ENCODE data around the gene SLC15A3.

The SLC15A3 gene

DNA sequence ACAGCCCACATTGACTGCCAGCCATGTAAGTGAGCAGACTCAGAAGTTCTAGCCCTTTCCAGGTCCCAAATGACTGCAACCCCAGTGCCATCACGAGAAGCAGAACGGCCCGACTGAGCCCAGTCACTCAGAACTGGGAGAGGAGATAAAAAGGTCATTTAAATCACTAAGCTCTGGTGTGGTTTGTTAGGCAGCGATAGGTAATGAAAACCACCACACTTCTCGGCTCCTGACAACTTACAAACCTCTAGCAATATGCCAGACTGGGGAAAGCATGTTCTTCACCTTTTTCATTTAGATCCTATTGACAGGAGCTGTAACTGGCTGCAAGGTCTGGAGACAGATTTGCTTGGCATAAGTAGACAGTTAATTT is 6.7 kb downstream of the SLC15A3 start:
- DNase-seq (ENCODE audit: low spot score): no peak

DNA sequence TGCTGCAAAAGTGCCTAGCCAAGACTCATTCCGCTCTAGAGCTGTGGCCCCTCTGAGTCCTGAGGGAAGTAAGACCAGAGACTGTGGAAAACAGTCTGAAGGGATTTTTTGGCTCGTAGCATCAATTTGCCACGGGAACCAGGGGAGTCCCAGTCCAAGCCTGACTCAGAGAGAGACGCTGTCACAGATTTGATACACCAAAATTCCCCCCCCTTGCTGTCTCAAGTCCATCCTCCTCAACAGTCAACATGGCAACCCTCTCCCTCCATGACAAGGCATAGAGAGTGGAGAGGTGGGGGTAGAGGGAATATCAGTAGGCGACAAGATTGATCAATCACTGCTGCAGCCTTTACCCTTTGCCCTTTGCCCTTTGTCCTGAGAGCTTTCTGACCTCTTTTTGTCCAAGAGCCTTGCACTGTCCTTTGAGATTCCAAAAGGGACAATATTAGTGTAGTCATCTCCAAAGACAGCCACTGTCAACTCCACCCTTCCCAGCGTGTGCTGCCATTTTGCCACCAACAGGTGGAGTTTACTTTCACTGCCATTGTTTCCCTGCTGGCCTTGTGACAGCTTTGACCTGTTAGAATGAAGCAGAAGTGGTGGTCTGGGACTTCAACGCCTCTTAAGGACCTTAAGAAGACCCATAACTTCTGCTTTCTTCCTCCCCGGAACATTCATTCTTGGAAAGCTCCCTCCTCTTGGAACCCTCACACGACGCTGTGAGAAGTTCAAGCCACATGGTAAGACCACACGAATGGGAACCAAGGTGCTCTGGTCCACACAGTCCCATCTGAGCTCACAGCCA is 7.3 kb downstream of the SLC15A3 start:
- no peak for DNase-seq (ENCODE audit: low spot score)

DNA sequence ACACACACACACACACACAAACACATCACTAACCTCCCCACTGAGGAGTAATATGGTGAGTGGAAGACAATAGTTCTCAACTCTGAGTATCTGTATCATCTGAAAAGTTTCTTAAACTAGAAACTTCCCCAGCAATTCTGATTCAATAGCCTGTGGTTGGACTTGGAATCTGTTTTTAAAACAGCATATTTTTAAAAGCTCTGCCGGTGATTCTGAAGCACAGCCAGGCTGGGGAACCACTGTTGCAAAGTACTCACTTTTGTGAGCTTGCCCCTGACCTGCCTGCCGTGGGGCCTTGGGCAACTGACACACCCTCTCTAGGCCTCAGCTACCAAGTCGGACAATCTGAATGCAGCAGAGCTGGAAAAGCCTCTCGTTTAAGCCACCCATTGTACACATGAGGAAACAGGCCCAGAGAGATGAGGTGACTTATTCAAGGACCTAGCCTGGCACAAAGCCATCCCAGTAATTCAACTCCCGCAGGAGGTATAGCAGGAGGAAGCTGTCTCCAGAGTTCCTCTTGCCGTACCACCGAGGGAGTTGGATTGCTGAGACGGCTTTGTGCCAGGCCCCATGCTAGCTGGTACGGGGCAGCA is 8.9 kb downstream of the SLC15A3 start:
- no peak for DNase-seq (ENCODE audit: low spot score)

DNA sequence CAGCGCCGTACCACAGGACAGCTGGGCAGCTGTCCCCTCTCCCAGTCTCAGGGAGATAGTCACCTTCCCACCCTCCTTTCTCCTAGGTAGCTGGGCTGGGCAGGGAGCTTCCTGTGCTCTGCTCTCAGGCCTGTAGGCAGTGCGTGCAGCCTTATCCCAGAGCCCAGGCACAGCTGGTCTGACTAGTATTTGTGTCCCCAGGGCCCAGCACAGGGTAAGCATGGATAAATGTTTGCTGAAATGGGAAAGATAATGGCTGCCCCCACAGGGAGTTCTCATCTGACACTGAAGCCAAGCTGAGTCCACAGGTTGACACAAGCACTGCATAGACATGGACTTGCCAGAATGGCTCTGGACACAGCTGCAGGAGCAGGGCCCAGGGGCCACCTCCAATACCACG is 9.8 kb downstream of the SLC15A3 start:
- no peak for DNase-seq (ENCODE audit: low spot score)

DNA sequence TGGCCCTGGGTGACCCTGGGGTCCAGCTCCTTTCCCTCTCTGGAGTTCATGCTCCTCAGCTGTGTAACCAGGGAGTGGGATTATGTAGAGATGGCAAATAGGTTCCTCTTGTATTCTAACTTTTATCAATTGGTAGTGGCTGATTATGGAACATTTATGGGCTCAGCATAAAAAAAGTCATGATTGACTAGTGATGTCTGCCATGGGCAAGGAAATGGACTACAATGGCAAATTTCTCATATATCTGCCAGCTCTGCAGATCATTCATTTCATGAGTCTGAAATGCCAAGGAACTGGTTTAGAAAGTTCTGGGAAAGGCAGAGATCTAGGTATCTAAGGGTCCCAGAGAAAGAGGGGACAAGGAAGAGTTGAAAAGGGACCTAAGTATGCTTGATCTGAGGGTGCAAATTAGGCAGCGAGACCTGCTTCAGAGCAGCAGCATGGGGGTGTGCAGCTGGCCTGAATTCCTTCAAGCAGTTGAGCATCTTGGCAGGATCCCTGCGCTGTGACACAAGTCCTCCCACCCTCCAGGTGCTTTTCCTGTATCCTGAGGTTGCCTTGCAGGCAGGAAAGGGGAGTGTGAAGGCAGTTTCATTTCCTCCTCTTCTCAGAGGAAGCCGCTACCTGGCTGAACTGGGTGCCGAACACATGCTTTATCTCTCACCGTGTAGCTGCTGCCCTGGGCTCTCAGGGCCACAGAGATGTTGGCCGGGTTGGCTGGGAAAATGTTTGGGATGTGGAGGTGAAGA is 10.4 kb downstream of the SLC15A3 start:
- DNase-seq (ENCODE audit: low spot score): no peak

DNA sequence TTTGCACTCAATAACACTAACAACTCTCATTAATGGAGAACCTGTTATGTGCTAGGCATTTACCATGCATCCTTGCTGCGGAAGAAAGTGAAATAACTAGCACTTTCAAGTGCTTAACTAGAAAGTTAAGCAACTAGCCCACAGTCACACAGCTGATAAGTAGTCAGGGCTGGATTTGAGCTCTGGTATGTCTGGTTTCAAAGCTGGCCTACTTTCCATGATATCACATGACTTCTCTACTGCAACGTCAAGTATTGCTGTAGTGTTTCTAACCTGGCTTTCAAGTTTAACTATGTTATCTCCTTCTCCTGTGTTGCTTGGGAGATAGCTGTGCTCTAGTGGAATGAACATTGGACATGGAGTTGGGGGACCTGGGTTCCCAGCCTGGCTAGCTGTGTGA is 12.1 kb downstream of the SLC15A3 start:
- no peak for DNase-seq (ENCODE audit: low spot score)

DNA sequence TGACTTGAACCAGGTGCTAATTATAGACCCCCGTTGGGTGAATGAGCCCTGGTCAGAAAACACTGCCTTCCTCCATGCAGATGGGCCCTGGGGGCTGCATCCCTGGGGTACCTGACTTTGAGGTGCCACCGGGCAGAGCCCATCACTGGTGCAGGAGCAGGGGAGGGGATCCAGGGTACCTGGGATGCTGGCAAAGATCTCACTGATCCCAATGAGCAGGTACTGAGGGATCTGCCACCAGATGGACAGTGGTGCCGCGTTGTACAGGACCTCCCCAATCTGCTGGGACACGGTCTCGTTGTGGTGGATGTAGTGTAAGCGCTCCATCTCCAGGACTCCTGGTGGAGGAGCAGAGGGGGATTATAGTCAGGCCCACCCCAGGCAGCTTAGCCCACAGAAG is 12.7 kb downstream of the SLC15A3 start:
- DNase-seq (ENCODE audit: low spot score): no peak

DNA sequence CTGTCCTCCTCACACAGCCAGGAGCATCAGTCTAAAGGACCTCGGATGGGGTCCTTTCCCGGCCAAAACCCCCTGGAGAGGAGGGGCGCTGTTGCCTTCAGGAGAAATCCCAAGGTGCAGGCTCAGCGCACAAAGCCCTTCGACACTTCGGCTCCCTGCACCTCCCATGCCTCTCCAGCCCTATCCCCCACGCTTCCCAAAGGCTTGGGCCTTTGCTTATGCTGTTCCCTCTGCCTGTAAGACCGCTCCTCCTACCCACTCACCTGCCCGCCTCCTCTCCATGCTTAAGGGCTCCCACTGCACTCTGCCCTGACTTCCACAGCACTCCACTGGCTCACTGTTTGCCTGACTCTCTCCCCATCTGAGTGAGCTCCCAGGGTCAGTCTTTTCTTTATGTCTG is 13.5 kb downstream of the SLC15A3 start:
- no peak for DNase-seq (ENCODE audit: low spot score)

DNA sequence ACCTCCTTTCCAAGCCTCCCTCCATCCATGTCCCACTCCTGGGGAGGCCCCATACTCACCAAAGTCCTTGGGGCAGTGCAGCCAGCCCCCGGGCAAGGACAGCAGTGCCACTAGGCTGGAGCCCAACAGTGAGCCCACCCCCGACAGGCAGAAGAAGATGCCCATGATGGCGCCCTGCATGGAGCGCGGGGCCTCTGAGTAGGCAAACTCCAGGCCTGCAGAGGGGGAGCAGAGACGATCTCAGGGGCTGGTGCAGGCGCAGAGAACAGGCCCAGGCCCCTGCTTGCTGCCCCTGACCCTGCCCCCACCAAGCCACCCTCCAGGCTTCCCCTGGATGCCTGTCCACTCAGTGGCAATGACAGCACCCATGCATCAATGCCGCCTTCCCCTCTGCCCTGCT is 14.2 kb downstream of the SLC15A3 start:
- no peak for DNase-seq (ENCODE audit: low spot score)

DNA sequence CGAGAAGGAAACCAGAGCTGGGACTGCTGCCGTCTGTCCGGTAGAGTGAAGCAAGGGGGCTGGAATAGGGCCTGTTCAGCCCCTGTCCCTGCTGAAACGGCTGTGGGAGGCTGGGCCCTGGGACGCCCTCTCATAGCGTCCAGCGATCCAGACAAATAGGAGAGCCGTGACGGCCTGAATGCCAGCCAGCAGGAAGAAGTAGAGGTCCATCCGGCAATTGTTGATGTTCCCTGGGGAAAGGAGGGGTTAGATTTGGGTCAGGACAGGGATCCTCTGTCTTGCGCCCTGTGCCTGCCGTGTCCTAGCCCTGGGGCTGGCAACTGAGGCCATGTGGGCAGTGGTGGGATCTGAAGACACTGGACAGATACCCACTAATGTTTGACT is 14.8 kb downstream of the SLC15A3 start:
- DNase-seq (ENCODE audit: low spot score): peak; percentile 56

DNA sequence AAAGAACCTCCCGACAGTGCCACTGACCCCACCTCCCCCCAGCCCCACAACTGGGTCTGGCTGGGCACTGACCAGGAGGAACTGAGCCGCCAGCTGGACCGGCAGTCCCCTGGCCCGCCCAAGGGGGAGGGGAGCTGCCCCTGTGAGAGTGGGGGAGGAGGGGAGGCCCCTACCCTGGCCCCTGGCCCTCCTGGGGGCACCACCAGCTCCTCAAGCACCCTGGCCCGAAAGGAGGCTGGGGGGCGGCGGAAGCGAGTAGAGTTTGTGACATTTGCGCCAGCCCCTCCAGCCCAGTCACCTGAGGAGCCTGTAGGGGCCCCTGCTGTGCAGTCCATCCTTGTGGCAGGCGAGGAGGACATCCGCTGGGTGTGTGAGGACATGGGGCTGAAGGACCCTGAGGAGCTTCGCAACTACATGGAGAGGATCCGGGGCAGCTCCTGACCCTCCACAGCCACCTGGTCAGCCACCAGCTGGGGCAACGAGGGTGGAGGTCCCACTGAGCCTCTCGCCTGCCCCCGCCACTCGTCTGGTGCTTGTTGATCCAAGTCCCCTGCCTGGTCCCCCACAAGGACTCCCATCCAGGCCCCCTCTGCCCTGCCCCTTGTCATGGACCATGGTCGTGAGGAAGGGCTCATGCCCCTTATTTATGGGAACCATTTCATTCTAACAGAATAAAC is 15.4 kb downstream of the SLC15A3 start:
- no peak for DNase-seq (ENCODE audit: low spot score)

DNA sequence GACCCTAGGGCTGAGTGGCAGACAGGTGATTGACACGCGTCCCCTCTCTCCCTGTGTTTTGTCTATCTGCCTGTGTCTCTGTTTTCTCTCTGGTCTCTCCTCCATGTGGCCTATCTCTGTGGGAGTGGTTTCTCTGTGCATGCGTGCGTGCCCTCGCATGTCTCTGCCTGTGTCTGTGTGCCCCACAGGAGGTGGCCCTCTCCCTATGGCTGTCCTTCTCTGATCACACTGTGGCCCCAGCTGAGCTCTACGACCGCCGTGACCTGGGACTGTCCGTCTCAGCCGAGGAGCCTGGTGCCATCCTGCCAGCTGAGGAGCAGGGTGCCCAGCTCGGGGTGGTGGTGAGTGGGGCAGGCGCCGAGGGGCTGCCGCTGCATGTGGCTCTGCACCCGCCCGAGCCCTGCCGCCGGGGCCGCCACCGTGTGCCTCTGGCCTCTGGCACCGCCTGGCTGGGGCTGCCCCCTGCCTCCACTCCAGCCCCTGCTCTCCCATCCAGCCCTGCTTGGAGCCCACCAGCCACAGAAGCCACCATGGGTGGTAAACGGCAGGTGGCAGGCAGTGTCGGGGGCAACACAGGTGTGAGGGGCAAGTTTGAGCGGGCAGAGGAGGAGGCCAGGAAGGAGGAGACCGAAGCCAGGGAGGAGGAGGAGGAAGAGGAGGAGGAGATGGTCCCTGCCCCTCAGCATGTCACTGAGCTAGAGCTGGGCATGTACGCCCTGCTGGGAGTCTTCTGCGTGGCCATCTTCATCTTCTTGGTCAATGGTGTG is 16.1 kb downstream of the SLC15A3 start:
- DNase-seq (ENCODE audit: low spot score): no peak

DNA sequence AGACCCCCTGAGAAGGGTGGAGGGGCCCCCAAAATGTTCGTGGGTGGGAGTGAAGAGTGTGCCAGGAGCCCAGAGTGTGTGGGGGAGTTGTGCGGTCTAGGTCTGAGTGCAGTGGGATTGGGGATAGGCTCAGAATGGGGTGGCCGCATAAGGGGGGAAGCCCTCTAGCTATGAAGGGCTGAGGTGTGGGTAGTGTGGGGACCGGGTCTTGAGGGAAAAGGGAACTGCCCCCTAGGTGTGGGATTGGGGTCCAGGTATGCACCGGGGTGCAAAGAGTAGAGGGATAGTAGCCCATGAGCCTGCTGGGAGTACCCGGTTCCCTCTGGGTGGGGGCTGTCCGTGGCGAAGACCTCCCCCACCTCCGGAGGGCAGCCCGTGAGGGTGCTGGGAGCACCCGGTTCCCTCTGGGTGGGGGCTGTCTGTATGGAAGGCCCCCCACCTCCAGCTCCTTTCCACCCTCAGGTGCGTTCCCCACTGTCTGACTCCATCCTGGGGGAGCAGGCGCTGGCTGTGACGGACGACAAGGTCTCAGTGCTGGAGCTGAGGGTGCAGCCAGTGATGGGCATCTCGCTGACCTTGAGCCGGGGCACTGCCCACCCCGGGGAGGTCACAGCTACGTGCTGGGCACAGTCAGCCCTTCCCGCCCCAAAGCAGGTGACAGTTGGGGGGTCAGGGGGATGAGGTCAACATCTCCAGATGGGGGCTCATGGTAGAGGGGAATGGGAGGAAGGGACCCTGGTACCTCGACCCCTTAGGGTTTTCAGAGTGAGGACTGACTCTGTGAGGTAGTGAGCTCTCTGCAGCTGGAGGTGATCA is 17.0 kb downstream of the SLC15A3 start:
- no peak for DNase-seq (ENCODE audit: low spot score)

DNA sequence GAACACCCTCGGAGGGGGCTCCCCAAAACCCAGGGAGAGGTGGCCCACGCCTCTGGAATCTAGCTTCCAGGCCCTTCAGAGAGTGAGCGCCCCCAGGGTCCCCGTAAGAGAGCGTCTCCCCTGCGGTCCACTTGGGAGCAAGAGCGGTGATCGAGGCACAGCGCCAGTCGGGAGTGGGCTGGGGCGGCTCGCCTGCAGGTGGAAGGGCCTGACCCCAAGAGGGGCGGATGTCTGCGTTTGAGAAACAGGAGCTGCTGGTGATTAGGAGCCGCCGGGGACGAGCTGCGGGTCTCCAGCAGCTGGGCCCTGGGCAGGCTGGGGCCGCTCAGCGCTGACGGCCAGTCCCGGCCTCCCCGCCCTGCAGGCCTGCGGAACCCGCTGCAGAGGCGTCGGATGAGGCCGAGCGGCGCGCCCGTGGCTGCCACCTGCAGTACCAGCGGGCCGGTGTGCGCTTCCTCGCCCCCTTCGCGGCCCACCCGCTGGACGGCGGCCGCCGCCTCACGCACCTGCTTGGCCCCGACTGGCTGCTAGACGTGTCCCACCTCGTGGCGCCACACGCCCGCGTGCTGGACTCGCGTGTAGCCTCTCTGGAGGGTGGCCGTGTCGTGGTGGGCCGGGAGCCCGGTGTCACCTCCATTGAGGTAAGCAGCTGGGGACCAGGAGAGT is 17.7 kb downstream of the SLC15A3 start:
- no peak for DNase-seq (ENCODE audit: low spot score)

DNA sequence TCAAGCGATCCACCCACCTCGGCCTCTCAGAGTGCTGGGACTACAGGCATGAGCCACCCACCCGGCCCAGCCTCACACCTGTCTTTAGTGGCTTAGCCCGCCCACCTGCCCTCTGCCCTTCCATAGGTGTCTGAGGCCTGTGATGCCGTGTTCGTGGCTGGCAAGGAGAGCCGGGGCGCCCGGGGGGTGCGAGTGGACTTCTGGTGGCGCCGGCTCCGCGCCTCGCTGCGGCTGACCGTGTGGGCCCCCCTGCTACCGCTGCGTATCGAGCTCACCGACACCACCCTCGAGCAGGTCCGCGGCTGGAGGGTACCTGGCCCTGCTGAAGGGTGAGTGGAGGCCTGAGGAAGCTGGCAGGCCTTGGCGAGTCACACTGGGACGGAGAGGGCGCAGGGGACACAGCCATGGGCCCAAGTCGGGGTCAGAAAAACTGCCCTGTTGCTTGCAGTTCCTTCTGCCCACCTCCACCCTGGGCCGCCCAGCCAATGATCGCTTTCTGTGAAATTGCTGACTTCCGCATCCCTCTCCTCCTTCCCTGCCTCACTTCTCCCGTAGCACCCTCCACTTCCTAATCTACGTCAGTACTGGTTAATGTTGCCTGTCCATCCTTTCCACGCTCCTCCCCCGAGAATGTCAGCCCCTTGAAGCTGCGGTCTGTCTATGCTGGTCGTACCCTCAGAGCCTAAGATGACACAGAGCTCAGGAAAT is 18.4 kb downstream of the SLC15A3 start:
- no peak for DNase-seq (ENCODE audit: low spot score)

DNA sequence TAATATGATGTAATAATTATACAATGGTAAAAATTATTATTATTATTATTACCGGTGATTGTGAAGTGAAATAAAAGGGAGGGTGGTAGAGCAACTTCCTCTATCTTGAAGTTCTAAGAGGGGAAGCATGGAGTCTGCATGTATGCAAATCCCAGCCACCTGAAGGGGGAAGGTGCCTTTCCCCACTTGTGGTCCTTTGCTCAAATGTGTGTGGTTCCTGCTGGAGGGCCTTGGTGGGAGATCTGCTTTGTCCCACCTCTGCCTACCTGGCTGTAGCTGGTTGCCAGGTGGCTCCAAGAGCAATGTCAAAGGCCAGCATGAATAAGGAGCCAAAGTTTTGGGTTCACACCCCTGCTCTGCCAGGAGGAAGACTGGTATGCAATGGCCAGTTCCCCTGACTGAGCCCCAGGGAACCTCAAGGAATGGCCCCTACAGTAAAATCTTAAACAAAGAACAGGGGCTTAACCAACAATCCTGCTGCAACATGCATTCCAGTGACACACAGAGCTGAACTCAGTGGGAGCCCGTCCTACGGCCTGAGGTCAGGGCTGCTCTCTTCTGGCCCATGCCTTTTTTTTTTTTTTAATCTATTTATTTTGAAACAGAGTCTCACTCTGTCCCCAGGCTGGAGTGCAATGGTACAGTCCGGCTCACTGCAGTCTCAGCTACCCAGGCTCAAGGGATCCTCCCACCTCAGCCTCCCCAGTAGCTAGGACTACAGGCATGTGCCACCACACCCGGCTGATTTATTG is 19.2 kb downstream of the SLC15A3 start:
- no peak for DNase-seq (ENCODE audit: low spot score)

DNA sequence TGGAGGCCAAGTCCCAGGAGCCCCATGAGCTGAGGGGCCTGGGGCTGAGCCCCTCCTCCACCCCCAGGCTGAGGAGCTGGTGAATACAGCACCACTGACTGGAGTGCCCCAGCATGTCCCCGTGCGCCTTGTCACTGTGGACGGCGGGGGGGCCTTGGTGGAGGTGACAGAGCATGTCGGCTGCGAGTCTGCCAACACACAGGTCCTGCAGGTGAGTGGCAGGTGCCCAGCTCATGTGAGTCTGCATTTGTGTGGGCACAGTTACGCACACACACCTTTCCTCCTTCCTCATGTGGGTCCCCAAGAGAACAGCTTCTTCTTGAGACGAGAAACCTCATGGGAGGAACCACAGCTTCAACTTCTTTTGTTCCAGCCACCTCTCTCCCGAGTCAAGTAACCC is 20.1 kb downstream of the SLC15A3 start:
- no peak for DNase-seq (ENCODE audit: low spot score)

DNA sequence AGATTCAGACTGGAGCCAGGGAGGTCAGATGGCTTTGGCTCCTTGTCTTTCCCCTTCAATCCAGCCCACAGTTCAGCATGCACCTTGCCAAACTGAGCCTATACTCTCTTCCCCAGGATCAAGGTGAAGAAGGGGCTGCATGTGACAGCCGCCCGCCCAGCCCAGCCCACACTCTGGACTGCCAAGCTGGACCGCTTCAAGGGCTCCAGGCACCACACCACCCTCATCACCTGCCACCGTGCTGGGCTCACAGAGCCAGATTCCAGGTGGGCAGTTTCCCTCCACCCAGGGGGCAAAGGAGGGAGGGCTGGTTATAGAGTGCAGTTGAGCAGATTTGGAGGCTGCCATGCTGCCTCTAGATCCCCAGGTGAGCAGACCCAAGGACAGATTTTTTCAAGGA is 21.6 kb downstream of the SLC15A3 start:
- no peak for DNase-seq (ENCODE audit: low spot score)

DNA sequence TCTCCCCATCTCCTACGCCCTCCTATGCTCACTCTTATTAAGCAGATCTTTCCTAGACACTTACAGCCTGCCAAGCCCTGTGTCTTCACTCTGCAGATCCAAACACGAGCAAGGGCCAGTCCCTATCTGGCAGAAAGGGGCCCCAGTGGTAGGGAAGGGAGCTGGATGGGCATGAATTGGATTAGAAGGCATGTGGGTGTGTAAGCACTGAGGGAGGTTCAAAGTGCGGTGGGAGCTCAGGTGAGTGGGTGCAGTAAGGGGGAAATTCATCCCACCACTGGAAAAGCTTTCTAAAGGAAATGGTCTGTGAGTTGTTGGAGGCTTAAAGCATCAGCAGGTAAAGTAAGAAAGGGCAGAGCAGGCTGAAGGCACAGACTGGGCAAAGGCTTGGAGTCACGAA is 22.2 kb downstream of the SLC15A3 start:
- DNase-seq (ENCODE audit: low spot score): no peak

Measured in kidney capillary endothelial cell (primary cell).